Measurements from ENCODE around the gene PDS5B. TPM values are rescaled to one million over a fixed set of nuclear protein-coding genes. Genes with fewer than 3 reads are reported as not detected.

Gene PDS5B
- polyA plus RNA-seq, 1 experiment = 16.7 TPM

GRCh38 chr13:32796754-32797153 lies 210.5 kb downstream of the PDS5B start:
- Histone ChIP-seq H3K9me3 (ENCODE audit: control insufficient read depth, insufficient read depth, low read length) (no peaks in the 10 kb centered on the region), H3K27ac (ENCODE audit: low read depth, low read length) (no peak overlapping the region), H3K27me3 (ENCODE audit: control insufficient read depth, insufficient read depth, low read length) (no peaks in the 10 kb centered on the region), H3K4me3 (ENCODE audit: low read depth, low read length) (no peak overlapping the region)
- ChIA-PET CTCF (no interaction called here), POLR2A (no interaction called here)
- no peak for TF ChIP-seq CTCF (IDR thresholded peaks at IDR 0.05; ENCODE audit: low read depth, low read length)
- DNase-seq (ENCODE audit: low read depth, low spot score) = no peak

DNA sequence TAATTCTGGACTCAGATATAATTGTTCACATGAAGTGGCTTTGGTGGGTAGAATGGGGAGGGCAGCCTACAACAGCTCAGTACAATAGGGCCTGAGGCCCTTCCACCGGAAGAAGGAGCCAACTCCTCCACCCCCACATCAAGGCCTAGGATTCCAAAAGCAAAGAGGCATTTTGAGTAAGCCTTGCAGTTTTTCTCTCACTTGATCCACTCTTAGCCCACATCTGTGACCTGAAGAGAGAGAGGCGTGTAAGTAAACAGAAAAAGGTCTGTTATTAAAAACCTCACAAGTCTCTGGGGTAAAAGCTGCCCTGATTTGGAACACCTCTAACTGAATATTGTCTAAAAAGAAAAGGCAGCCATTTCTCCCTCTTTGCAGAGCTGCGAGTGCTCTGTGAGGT lies 215.9 kb downstream of the PDS5B start:
- Histone ChIP-seq H3K9me3 (ENCODE audit: control insufficient read depth, insufficient read depth, low read length) (no peaks in the 10 kb centered on the region), H3K27ac (ENCODE audit: low read depth, low read length) (no peak overlapping the region), H3K27me3 (ENCODE audit: control insufficient read depth, insufficient read depth, low read length) (no peaks in the 10 kb centered on the region), H3K4me3 (ENCODE audit: low read depth, low read length) (no peak overlapping the region)
- no peak for DNase-seq (ENCODE audit: low read depth, low spot score)
- ChIA-PET CTCF (no interaction called here), POLR2A (no interaction called here)
- TF ChIP-seq CTCF (IDR thresholded peaks at IDR 0.05; ENCODE audit: low read depth, low read length) = no peak

DNA sequence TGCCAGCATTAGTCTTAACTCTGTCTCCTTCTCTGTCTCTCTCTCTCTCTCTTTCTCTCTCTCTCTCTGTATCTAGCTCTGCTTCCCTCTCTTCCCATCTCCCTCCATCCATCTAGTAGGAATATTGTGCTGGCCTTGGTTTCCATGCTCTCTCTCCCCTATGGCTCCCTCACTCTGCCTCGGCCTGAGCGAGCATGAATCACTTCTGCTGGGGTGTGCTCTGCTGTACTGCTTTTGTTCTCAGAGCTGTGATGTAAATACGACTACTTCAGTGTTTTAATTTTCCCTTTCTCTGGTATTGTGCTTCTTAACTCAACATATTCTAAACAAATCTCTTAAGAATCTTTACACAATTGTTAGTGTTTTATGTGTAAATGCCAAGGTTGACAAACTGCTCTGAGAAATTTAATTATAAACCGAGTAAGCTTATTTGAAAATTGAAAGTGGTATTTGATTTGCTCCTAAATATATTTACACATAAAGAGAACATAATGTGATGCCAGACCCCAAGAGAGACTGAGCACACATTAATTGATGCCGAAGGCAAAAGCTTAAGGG lies 218.5 kb downstream of the PDS5B start:
- Histone ChIP-seq H3K4me3 (ENCODE audit: low read depth, low read length) (no peak overlapping the region), H3K9me3 (ENCODE audit: control insufficient read depth, insufficient read depth, low read length) (no peaks in the 10 kb centered on the region; the same call in 1 of the 2 replicates), H3K27ac (ENCODE audit: low read depth, low read length) (peak overlapping the region; percentile 39), H3K27me3 (ENCODE audit: control insufficient read depth, insufficient read depth, low read length) (peaks cover under 1% of the 10 kb centered on the region)
- no peak for TF ChIP-seq CTCF (IDR thresholded peaks at IDR 0.05; ENCODE audit: low read depth, low read length)
- ChIA-PET POLR2A (no interaction called here), CTCF (interaction anchor here (1.0 kb wide), 1 partner anchor 56 kb away, joined by 6 read pairs; no protein-coding TSS in a partner anchor)
- DNase-seq (ENCODE audit: low read depth, low spot score) = no peak

DNA sequence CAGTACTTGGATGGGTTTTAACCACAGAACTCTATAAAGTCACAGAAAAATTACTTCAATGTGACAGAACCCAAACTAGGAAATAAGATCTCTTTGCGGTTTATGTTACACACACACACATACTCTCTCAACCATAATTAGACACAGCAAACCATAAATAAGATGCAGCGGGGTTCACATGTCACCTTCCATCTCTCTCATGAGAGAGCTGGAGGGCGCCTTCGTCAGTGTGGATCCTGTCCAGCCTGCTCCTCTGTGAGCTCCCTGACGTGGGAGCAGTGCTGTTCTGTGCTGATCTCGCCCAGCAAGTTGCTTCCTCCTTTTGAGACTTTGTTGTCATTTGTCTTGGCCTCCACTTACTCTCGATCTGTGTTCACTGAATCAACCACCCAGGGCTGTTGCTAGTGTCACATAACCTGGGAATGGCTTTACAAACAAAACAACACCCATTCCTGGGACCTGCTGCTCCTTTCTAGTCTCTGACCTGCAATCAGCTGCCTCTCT lies 225.1 kb downstream of the PDS5B start:
- Histone ChIP-seq H3K4me3 (ENCODE audit: low read depth, low read length) (no peak overlapping the region), H3K27me3 (ENCODE audit: control insufficient read depth, insufficient read depth, low read length) (peaks cover 6% of the 10 kb centered on the region), H3K9me3 (ENCODE audit: control insufficient read depth, insufficient read depth, low read length) (peaks cover 2% of the 10 kb centered on the region; the same call in 1 of the 2 replicates), H3K27ac (ENCODE audit: low read depth, low read length) (peak overlapping the region; percentile 21)
- POLR2A ChIA-PET = no interaction called here
- TF ChIP-seq CTCF (IDR thresholded peaks at IDR 0.05; ENCODE audit: low read depth, low read length) = no peak
- no peak for DNase-seq (ENCODE audit: low read depth, low spot score)
- CTCF ChIA-PET = no interaction called here

- DNase-seq (ENCODE audit: low read depth, low spot score) = no peak
- CTCF ChIA-PET = no interaction called here
- POLR2A ChIA-PET = no interaction called here
Measured at GRCh38 chr13:32821149-32821688, 235.0 kb downstream of the PDS5B start.

More at GRCh38 chr13:32821149-32821688, 235.0 kb downstream of the PDS5B start:
- H3K9me3 ChIP-seq (ENCODE audit: control insufficient read depth, insufficient read depth, low read length) = no peaks in the 10 kb centered on the region
- no peaks in the 10 kb centered on the region for H3K27me3 ChIP-seq (ENCODE audit: control insufficient read depth, insufficient read depth, low read length)
- no peak overlapping the region for H3K4me3 ChIP-seq (ENCODE audit: low read depth, low read length)
- no peak for TF ChIP-seq CTCF (IDR thresholded peaks at IDR 0.05; ENCODE audit: low read depth, low read length)
- no peak overlapping the region for H3K27ac ChIP-seq (ENCODE audit: low read depth, low read length)

Data from AG04450 (cell line).